NCI-H2107 (cell line): Measurements from ENCODE around the gene PPP1R26.

ENCODE experiments used
- DNase-seq: peaks from one replicate; lab custom pipeline; 2025; lab: John Stamatoyannopoulos, UW

PPP1R26 gene

DNA sequence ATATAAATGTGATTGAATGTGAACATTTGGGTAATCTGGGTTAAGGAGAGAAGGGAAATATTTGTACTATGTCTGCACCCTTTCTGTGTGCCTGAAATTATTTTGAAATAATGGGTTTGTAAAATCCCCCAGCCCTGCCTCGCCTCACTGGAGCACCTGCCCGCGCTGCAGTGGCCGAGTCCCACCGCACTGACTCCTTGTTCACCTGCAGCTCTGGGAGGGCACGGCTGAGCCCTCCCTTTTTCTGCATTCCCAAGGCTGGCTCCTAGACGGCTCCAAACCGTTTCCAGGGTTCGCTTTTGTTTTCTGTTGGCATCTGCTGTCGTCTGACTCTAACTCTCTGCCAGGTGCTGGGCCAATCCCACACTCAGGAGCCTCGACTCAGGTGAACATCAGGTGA lies 17.6 kb upstream of the PPP1R26 start:
- no peak for DNase-seq

DNA sequence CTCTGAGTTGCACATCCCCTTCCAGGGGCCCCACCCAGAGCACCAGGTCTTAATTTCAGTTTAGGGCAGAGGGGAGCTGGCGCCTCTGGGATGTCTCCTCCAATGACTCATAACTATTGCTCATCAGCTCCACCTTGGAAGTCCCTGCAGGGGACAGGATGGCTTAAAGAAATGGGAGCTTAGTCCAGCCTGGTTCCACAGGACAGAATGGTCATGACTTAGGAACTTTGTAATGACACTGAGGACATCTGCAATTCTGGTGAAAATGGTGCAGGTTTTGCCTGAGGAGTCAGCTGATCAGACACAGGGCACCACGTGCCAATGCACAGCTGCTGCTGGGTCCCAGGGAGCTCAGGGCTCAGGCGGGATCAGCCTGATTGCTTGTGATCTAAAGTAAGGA lies 16.4 kb upstream of the PPP1R26 start:
- no peak for DNase-seq

DNA sequence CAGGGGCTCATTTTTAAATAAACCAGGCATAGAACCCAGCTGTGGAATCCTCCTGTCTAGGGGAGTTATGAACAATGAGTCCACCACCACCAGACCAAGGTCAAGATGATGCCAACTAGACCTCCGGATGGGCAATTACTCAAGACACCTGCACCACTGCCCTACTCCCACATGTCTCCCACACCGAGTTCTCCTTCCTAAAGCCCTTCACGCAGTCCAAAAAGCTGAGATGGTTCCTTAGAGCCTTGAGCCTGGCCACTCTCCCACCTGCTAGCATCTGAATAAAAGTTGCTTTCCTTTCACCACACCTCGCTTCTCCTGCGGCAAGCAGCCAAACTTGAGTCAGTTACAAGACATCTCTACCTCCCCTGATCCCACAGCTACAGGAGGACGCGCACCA lies 15.4 kb upstream of the PPP1R26 start:
- no peak for DNase-seq

DNA sequence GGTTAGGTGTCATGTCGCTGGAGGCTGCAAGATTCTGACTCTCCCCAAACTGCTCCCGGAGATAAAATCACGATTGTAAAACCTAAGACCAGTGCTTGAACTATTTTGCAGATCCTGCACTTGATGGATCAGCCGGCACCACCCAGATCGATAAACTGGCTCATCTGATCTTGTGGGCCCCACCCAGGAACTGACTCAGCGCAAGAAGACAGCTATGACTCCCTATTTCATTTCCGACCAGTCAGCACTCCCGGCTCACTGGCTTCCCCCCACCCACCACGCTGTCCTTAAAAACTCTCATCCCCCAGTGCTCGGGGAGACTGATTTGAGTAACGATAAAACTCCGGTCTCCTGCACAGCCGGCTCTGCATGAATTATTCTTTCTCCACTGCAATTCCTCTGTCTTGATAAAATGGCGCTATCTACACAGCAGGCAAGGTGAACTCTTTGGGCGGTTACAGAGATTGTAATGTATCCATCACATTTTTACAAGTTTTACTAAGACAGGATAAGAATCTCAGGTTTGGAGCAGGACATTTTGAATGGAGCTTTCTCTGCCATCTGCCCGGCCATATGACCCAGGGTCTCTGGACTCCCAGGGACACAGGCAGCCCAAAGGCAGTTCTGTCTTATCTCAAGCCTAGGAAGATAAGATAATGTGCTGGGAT lies 10.6 kb upstream of the PPP1R26 start:
- DNase-seq = no peak

DNA sequence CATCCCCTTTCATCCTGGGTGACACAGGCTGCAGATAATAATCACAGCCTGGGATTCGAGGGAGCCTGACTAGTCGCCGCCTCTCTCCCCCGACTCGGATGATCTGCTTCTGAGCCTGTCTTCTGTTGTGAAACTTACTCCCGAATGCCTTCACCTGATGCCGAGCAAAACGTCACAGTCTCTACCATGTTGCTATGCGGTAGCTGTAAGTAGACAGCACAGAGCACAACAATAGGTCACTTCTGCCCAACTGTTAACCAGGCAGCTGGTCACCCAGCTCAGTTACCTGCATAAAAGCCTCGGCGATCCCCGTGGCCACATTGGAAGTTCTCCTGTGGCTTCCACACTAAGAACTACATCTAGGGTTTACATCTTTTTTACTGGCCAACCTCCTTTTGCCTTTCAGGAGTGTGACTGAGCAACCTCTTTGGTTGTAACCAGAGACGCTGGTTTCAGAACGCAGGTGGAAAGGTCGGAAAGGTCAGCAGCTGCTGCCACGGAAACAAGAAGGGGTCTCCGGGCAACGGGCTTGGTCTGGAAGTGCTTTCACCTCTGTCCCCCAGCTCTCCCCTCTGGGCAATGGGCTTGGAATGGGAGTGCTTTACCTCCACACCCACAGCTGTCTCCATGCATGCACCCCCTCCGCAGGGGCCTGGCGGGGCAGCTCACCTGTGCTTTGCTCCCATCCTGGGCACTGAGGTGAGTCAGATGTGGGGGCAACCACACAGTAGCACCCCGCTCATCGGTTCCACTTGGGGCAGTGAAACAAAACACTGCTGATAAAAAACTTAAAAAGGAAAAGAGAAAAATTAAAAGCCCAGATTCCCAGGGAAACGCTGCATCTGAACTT lies 7.6 kb upstream of the PPP1R26 start:
- no peak for DNase-seq

DNA sequence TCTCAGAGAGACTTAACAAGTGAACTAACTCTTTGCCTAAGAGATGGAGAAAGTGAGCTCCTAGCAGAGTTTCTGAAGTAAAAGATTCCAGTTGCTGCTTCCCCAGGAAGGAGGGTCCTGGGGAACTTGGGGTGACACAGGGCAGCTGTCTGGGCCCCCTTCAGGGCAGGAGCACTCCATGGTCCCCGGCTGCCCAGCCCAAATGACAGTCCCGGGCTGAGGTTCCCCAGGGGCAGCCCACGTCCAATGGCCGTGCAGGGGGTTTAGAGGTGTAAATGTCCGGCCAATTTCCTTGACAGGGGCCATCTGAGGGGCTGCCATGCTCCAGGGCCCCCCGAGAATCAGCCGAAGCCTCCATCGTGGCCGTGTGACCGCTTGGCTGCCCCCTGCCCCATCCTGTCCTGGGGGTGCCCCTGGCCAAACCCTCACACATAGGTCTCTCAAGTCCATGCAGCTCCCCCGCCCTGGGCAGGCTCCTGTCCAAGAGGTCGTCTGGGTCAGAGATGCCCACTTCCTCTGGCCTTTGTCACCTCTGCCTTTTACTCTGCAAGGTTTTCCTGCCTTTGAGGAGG lies 5.5 kb upstream of the PPP1R26 start:
- DNase-seq = no peak

DNA sequence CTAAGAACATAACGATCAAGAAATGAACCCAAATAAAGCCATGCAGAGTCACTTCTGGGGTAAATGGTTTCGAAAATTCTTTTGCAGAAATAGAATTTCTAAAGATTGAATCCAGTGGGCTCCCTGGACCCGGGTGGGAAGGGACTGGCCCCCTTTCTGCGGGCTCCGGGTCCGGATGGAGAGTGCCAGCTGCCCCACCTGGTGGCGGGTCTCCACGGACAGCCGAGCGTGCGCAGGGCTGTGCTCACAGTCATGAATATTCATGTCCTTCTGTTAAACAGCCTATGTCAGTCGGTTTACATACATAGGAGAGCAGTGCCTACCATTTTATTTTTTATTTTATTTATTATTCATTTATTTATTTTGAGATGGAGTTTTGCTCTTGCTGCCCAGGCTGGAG lies 4.7 kb upstream of the PPP1R26 start:
- DNase-seq = no peak

DNA sequence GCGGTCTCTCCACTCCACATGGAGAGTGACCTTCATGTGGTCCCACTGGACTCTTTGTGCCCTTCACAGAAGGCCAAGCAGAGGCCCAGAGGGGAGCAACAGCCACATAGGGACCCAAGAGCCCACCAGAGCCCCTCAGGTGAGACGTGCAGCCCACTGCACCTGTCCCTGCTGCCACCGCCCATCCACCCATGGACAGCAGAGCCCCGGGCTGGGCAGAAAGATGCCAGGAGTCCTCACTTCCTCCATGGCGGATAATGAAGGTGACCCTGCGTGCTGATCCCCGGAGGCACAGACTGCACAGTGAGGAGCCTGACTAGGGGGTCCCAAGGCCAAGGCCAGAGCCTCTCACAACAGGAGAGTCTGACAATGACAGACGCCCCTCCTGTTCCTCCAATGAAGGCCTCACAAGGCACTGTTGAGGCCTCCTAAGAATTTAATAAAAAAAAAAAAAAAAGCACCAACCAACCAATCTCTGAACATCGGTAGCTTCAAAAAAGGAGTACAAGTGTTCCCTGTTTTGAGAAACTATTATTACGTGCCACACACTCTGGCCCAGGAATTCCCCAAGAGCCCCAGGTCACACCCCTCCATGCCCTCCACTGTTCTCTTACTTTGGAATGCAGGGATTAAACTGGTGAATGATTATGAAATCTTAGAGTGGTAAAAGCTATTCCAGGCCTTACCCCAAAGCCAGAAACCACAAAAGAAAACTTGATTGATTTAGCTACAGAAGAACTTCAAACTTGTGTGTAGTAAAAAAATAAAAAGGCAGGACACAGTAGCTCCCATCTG lies 2.8 kb upstream of the PPP1R26 start:
- DNase-seq = no peak

DNA sequence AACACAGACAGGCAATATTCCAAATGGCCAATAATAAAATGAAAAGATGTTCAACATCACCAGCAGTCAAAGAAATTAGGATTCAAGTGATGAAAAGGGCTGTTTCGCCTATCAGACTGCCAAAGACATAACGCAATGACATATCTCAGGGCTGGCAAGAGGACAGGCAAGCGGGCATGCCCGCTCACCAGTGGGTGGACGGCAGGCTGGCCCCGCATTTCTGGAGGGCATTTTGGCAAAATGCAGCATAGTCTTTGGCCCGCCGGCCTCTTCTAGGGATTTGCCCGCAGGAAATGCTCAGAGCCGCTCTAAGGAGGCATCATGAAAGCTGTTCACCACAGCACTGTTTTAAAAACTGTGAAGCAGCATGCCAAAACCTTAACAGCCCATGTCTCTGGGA lies 1.4 kb upstream of the PPP1R26 start:
- DNase-seq = no peak

DNA sequence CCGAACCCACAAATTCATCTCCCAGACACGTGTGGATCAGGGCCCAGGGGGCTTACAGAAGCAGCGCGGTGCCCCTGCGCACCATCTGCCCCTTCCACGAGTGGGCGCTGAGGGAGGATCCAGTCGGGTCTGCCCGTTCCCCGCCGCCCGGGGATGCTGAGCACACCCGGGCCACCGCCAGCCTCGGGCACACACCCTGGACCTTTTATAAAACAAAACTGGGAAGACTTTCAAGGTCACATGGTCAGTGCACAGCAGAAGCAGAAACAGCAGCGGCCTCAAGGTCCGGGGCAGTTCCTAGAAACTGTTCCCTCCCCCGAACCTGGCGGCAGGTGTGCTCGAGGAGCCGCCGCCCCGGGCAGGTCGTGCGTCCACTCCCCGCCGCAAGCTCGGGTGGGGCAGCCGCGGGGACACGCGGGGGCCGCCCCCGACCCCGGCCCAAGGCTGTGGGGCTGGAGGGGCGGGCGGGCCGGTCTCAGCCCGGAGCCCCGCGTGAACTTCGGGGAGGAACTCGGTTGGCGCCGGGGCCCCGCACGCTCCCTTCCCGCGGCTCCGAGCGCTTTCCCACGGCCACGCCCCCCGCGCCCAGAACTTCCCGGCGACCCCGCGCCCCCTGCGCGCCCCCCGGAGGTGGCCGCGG lies 633 bp upstream of the PPP1R26 start:
- DNase-seq = no peak

DNA sequence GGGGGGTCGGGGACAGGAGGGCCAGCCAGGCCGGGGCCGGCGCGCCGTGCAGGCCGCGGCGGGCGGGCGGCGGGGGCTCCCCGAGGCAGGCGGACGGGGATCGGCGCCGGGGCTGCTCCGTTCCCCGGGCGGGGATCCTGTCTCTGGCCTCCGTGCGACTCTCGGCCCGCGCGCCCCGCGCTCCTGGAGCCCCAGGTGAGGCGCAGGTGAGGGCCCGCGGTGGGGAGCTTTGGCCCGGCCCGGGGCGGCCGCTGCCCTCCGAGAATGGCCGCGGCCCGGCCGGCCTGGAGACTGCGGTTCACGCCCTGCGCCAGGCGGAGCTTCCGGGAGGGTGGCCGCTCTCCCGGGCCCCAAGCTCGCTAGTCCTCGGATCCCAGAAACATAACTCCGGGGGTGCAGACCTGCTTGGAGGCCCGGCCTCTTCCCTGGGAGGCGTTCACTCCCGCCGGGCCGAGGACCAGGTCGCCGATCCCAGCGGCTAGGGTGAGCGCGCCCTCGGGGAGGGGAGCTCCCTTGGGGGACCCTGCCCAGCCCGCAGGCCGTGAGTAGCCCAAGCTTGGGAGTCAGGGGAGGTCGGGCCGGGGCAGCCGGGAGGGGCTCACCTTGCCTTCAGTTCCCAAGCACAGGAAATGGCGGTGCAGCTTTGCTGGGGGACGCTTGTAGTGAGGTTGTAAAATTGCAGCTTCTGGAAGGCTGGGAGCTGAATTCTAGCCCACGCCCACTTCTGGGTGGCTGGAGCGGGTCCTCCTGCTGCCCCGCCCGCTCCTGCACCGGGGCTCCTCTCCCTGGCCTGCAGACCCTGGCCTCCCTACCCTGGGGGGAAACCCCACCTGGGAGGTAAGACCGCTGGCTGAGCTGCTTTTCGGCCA lies 723 bp downstream of the PPP1R26 start:
- no peak for DNase-seq

DNA sequence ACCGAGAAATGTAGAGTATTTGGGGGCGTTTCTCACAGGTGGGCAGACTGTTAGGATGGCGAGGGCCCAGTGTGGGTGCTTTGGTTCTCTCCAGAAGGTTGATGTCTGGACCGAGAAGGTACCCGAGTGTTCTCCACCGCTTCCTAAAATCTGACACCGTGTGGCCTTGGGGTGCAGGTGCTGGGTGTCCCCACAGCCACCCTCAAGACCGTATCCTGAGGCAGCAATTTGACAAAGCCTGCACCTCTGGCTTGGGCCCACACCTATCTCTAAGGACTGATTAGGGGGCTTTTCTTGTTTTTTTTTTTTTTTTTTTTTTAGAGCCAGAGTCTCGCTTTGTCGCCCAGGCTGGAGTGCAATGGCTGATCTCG lies 1.3 kb downstream of the PPP1R26 start:
- no peak for DNase-seq

DNA sequence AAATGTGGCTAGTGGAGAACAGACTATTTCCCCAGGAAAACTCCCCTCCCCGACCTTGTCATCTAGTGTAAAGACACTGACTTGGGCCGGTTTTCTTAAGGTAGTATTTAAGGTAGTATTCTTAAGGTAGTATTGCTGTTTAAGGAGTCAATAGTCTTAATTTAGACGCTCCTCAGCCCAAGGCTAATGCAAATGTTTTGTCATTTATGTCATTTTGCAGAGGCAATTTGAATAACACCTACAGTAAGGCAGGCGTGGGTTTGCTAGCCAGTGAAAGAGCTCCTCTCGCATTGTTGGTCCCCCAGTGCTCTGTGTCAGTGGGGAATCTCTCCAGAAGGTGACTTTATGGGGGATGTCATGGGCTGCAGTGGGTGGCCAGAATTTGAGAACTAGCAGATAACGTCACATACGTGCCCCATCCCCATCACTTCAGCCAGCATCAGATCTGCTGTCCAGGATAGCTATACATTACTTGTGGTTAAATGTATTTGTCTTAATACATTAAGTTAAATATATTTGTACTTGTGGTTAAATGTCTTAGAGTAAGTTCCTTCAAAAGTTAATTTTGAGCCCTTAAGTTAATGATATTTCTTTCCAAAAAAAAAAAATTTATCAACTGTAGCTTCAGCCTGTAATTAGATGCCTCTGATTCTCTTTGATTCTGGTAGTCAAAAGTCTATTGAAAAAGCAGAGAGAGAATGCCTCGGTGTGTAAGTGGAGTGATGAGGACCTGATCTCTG lies 2.6 kb downstream of the PPP1R26 start:
- no peak for DNase-seq

DNA sequence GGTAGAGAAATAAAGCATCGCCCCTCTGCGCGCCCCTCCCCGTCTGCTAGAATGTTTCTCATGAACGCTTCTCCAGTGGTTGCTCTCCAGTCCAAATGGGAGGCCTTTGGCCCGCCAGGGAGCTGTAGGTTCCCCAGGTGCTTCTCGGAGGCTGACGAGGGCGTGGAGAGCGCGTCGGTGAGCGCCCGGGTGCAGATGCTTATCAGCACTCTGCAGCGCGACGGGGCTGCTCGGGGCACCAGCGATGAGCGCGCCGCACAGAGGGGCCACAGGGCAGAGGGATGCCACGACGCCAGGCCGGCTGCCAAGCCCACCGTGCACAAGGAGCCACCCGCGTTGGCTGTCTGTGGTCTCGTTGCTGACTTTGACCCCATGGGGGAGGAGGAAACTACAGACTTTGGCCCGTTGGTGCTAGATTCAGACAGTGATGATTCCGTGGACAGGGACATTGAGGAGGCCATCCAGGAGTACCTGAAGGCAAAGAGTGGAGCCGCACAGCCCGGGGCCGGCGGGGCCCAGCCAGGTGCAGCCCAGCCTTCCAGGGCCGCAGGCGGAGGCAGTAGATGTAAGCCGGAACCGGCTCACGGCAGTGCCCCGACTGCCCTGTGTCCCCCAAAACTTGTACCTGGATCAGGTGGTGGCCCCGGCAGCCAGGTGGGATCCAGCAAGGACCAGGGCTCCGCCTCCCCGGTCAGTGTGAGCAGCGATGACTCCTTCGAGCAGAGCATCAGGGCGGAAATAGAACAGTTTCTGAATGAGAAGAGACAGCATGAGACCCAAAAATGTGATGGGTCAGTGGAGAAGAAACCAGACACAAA lies 5.1 kb downstream of the PPP1R26 start:
- DNase-seq = no peak

DNA sequence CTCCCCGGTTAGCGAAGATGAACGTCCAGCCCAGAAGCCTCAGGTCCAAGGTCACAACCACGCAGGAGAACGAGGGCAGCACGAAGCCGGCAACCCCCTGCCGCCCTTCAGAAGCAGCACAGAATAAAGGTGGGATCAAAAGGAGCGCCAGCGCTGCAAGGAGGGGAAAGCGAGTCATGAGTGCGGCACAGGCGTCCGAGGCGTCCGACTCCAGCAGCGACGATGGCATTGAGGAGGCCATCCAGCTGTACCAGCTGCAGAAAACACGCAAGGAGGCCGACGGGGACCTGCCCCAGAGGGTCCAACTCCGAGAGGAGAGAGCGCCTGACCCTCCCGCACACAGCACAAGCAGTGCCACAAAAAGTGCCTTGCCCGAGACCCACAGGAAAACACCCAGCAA lies 5.8 kb downstream of the PPP1R26 start:
- DNase-seq = no peak

DNA sequence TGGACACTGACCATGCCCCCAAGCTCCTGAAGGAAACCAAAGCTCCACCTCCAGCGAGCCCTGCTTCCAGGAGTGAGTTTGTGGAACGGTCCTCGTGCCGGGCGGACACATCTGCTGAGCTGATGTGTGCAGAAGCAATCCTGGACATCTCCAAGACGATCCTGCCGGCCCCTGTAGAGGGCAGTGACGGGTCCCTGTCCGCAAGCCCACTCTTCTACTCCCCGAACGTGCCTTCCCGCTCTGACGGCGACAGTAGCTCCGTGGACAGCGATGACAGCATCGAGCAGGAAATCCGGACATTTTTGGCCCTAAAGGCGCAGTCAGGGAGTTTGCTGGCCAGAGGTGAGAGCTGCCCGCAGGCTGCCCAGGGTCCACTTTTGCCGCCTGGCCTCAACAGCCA lies 6.2 kb downstream of the PPP1R26 start:
- DNase-seq = no peak

DNA sequence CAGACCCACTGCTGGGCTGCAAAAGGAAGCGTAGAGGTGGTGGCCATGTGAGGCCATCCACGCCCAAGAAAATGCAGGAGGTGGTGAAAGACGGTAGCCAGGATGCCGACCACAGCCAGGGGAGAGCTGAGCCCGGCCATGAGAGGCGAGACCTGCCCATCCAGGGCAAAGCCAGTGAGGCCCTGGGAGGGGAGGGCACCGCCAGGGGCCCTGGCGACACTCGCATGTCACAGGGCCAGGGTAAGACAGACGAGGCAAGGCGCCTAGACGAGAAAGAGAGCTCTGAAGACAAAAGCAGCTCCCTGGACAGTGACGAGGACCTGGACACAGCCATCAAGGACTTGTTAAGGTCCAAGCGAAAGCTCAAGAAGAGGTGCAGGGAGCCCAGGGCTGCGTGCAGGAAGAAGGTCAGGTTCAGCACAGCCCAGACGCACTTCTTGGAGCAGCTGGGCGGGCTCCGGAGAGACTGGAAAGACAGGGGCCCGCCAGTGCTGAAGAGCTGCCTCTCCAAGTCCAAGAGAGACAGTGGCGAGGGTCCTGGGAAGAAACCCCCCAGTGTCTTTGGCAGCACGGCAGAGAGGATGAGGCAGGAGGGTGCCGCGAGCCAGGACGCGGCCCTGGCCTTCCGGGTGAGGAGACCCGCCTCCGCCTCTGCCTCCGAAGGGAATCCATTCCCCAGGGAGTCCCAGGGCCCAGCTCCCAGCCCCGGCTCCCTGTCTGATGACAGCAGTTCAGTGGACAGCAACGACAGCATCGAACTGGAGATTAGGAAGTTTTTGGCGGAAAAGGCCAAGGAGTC lies 6.9 kb downstream of the PPP1R26 start:
- no peak for DNase-seq

DNA sequence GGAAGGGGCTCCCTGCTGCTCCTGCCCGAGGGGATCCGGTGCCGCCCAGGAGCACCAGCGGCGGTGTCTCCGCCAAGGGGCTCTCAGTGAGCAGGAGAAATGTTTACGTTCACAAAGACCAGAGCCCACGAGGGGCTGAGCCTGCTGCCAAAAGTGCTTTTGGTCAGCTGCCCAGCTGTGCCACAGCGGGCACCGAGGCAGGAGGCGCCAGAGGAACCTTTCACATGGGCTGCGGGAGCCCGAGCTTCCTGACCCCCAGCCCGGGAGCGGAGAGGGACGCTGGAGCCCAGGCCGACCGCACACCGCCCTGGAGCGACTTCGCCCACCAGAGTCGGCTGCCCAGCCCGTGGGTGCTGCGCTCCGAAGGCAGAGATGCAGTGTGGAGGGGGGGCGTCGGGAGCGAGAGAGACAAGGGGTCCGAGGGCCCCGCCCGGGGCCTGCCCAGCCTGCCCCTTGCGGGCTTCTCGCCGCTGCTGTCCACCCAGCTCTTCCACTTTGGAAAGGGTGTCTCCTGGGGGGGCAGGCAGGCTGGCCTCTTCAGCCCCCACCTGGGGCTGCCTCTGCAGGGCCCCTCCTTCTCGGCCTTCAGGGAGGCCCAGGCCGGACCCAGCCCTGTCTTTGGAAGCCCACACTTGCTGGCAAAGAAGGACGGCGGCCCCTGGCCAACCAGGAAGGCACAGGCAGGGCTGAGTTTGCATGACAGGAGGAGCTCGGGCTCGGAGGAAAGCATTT lies 7.9 kb downstream of the PPP1R26 start:
- DNase-seq = no peak
